Fibroblast of lung (primary cell): ENCODE data around the gene CMYA5. TPM values are rescaled to one million over a fixed set of nuclear protein-coding genes. Genes with fewer than 3 reads are reported as not detected.
A peak's percentile ranks its signal among the peaks of the same experiment; 100 is the strongest.

Experiments used
- DNase-seq, 2 donors: peaks; one replicate each; pipeline versions ENCODE4 v3.0.0 to v3.0.0-alpha.2; 2010; ENCODE audit warnings: low read depth in 2 of 2
- H2AFZ ChIP-seq: 2 replicates; pipeline ENCODE4 v1.5.1; 2012; ENCODE audit warnings: low read length, control low read depth, inconsistent platforms
- H3K27ac ChIP-seq: 2 replicates; pipeline ENCODE4 v1.5.1; 2011; ENCODE audit warnings: low read length, control low read depth; ENCODE audit not compliant: insufficient read depth
- H3K27me3 ChIP-seq: 2 replicates; pipeline ENCODE4 v1.5.1; 2011; ENCODE audit warnings: mild to moderate bottlenecking, low read length; ENCODE audit not compliant: control insufficient read depth, insufficient read depth
- H3K36me3 ChIP-seq: 2 replicates; pipeline ENCODE4 v1.5.1; 2011; ENCODE audit warnings: low read length; ENCODE audit not compliant: control insufficient read depth, insufficient read depth
- H3K4me1 ChIP-seq: 2 replicates; pipeline ENCODE4 v1.5.1; 2011; ENCODE audit warnings: low read length; ENCODE audit not compliant: control insufficient read depth, insufficient read depth; ENCODE audit errors: extremely low read depth
- H3K4me2 ChIP-seq: 2 replicates; pipeline ENCODE4 v1.5.1; 2011; ENCODE audit warnings: low read length, control low read depth; ENCODE audit not compliant: insufficient read depth; ENCODE audit errors: extremely low read depth
- H3K4me3 ChIP-seq, 4 experiments: fragments of 200-600 bp in 1 of 4; sonication (generic) in 1 of 4; replicated peaks in 1 of 4; 2 replicates each; pipeline ENCODE4 v1.5.1; 2011 to 2016; ENCODE audit warnings: low read length in 4 of 4, low read depth in 3 of 4, mild to moderate bottlenecking in 3 of 4, control low read depth in 2 of 4, inconsistent platforms in 1 of 4, mixed read lengths in 1 of 4; ENCODE audit not compliant: insufficient read depth in 1 of 4; ENCODE audit errors: control extremely low read depth in 1 of 4
- H3K79me2 ChIP-seq: 2 replicates; pipeline ENCODE4 v1.5.1; 2012; ENCODE audit warnings: mild to moderate bottlenecking, low read length, inconsistent platforms; ENCODE audit not compliant: control insufficient read depth, insufficient read depth
- H3K9ac ChIP-seq: 2 replicates; pipeline ENCODE4 v1.5.1; 2011; ENCODE audit warnings: mild to moderate bottlenecking, low read length, control low read depth; ENCODE audit not compliant: insufficient read depth
- H3K9me3 ChIP-seq: 2 replicates; pipeline ENCODE4 v1.5.1; 2012; ENCODE audit warnings: low read depth, low read length; ENCODE audit not compliant: control insufficient read depth, insufficient read depth
- H4K20me1 ChIP-seq: 2 replicates; pipeline ENCODE4 v1.5.1; 2011; ENCODE audit warnings: low read length; ENCODE audit not compliant: control insufficient read depth, insufficient read depth; ENCODE audit errors: extremely low read depth
- CTCF ChIP-seq, 2 donors: IDR thresholded peaks in 1 of 2; conservative IDR thresholded peaks in 1 of 2; 1 replicate in 1 of 2; 2 replicates in 1 of 2; pipeline ENCODE4 v1.5.1; 2011 to 2012; ENCODE audit warnings: low read length in 2 of 2, control low read depth in 1 of 2, inconsistent platforms in 1 of 2, low read depth in 1 of 2, mild to moderate bottlenecking in 1 of 2
- EZH2 ChIP-seq: IDR thresholded peaks from 2 replicates; pipeline ENCODE4 v1.5.1; 2012; ENCODE audit warnings: low read length, control low read depth, mild to moderate bottlenecking; ENCODE audit errors: missing control alignments
- polyA plus RNA-seq, 2 donors: library from polyadenylated mRNA; depleted of rRNA in 1 of 2; stranded (reverse) in 1 of 2; unstranded in 1 of 2; fragments of >200 nt; gene quantifications; 2 replicates each; pipeline ENCODE4 v1.2.1, GENCODE V29; 2011 to 2012; ENCODE audit warnings: missing spikeins in 1 of 2
- total RNA-seq: library from RNA; depleted of rRNA; stranded (reverse); fragments of >200 nt; gene quantifications from 2 replicates; pipeline ENCODE4 v1.2.1, GENCODE V29; 2014

The CMYA5 gene
- total and polyA plus RNA-seq, 2 donors (not counting 1 experiment from before 2014, with no cell fraction given) = 2.0 to 7.8 TPM

GRCh38 chr5:79771387-79771786 lies 81.8 kb downstream of the CMYA5 start:
- DNase-seq = peak; percentile 16 to 89
- Histone ChIP-seq H3K27ac (no peak overlapping the region), H2AFZ (no peak overlapping the region)

GRCh38 chr5:79772651-79773050 lies 83.0 kb downstream of the CMYA5 start:
- H3K4me1 ChIP-seq = no peaks in the 10 kb centered on the region
- H2AFZ ChIP-seq = no peak overlapping the region
- H3K27ac ChIP-seq = no peak overlapping the region
- no peak for TF ChIP-seq EZH2
- TF ChIP-seq CTCF (conservative IDR thresholded peaks at IDR 0.05 in 1 of 2, IDR thresholded peaks at IDR 0.05 in 1 of 2; ENCODE audit: low read depth in 1 of 2, low read length in 2 of 2) = no peak
- no peaks in the 10 kb centered on the region for H3K9me3 ChIP-seq
- H3K36me3 ChIP-seq = no peaks in the 10 kb centered on the region
- no peak overlapping the region for H3K4me2 ChIP-seq
- H3K4me3 ChIP-seq = no peak overlapping the region
- H3K27me3 ChIP-seq = no peaks in the 10 kb centered on the region
- H3K9ac ChIP-seq = no peak overlapping the region
- H3K79me2 ChIP-seq = no peaks in the 10 kb centered on the region
- DNase-seq = no peak
- no peaks in the 10 kb centered on the region for H4K20me1 ChIP-seq

More at GRCh38 chr5:79771387-79771786, 81.8 kb downstream of the CMYA5 start:
- H3K4me3 ChIP-seq = no peak overlapping the region
- H3K36me3 ChIP-seq = no peaks in the 10 kb centered on the region
- H3K4me2 ChIP-seq = no peak overlapping the region
- TF ChIP-seq EZH2 = no peak
- no peak for TF ChIP-seq CTCF (conservative IDR thresholded peaks at IDR 0.05 in 1 of 2, IDR thresholded peaks at IDR 0.05 in 1 of 2; ENCODE audit: low read depth in 1 of 2, low read length in 2 of 2)
- H3K9me3 ChIP-seq = no peaks in the 10 kb centered on the region
- no peaks in the 10 kb centered on the region for H4K20me1 ChIP-seq
- H3K27me3 ChIP-seq = no peaks in the 10 kb centered on the region
- no peaks in the 10 kb centered on the region for H3K79me2 ChIP-seq
- no peaks in the 10 kb centered on the region for H3K4me1 ChIP-seq
- H3K9ac ChIP-seq = no peak overlapping the region

GRCh38 chr5:79773612-79774011 lies 84.0 kb downstream of the CMYA5 start:
- Histone ChIP-seq H3K27ac (no peak overlapping the region), H2AFZ (no peak overlapping the region), H3K27me3 (no peaks in the 10 kb centered on the region), H3K4me2 (no peak overlapping the region), H3K36me3 (no peaks in the 10 kb centered on the region), H3K79me2 (no peaks in the 10 kb centered on the region), H4K20me1 (no peaks in the 10 kb centered on the region), H3K9me3 (no peaks in the 10 kb centered on the region), H3K4me1 (no peaks in the 10 kb centered on the region), H3K9ac (no peak overlapping the region), H3K4me3 (no peak overlapping the region)
- TF ChIP-seq EZH2 (no peak), CTCF (conservative IDR thresholded peaks at IDR 0.05 in 1 of 2, IDR thresholded peaks at IDR 0.05 in 1 of 2; ENCODE audit: low read depth in 1 of 2, low read length in 2 of 2) (no peak)
- no peak for DNase-seq
